BJ (cell line): Measurements from ENCODE around the gene CUL5. TPM values are rescaled to one million over a fixed set of nuclear protein-coding genes. Genes with fewer than 3 reads are reported as not detected.

ENCODE experiments used
- CTCF ChIA-PET: fragments of 350-600 bp; formaldehyde crosslinking; extraction: SDS; loops from one replicate; lab custom pipeline; 2021; ENCODE audit warnings: antibody characterized with exemption, inconsistent platforms; lab: Yijun Ruan, JAX
- POLR2A ChIA-PET: fragments of 300-600 bp; sonication (Branson Sonifier 250); formaldehyde crosslinking; extraction: SDS; loops from one replicate; lab custom pipeline; 2021; ENCODE audit warnings: antibody characterized with exemption; lab: Charles Lee
- DNase-seq: peaks from one replicate; pipeline ENCODE4 v3.0.0-alpha.2; 2011; ENCODE audit warnings: low read depth
- H3K27me3 ChIP-seq: 2 replicates; pipeline ENCODE4 v1.6.0; 2011; ENCODE audit warnings: low read length; ENCODE audit not compliant: control insufficient read depth, insufficient read depth
- H3K36me3 ChIP-seq: 2 replicates; pipeline ENCODE4 v1.5.1; 2011; ENCODE audit warnings: low read length; ENCODE audit not compliant: control insufficient read depth, insufficient read depth
- H3K4me3 ChIP-seq: 2 replicates; pipeline ENCODE4 v1.5.1; 2011; ENCODE audit warnings: low read depth, mild to moderate bottlenecking, control low read depth, low read length
- polyA plus RNA-seq: library from polyadenylated mRNA; depleted of rRNA; stranded (reverse); fragments of >200 nt; gene quantifications from 2 replicates; pipeline ENCODE4 v1.2.3, GENCODE V29; 2011
- TF ChIP-seq, protein P1 (sequence below): IDR thresholded peaks from 2 replicates; pipeline ENCODE4 v1.5.1; 2011; ENCODE audit warnings: low read depth, mild to moderate bottlenecking, control low read depth, inconsistent platforms, low read length, moderate library complexity; ENCODE audit not compliant: insufficient read depth

The CUL5 gene
- polyA plus RNA-seq, 1 experiment = 16.8 TPM

DNA sequence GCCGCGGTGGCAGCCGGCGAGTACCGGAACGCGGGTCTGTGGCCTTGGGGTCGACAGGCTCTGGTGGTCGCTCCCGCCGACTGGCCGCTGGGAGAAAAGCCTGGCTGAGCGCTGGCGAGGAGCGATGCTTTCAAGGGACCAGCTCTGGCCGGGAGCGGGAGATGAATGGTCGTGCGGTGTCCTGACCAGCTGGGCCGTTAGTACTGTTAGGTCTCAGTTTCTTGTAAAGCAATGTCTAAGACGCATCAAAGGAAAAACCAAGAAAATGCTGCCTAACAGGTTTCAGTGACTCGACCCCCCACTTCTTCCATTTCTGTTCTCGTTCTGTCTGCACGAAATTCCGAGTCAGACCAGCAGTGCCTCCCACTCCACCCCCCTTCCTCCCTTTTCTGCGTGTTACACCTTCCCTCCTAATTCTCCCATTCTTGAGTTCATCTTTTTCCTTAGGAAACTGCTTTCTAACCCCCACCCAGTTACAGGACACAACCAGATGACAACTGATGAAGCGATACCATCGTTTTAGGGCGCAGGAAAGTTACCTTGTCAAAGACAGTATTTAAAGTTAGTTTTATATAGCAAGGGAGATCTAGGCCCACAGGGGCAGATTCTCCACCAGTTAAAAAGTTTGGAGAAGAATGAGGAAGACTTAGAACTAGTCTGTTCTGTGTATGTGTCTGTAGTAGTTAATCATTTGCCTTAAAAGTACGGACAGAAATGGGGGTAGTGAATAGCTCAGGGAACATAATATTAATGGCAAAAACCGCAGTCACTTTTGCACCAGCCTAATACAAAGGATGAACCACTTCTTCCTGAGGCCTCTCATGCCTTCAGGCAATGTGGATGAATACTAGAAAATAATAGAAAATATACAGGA, 1.0 kb downstream of the CUL5 start:
- POLR2A ChIA-PET = interaction anchor here (0.7 kb wide), 1 partner anchor 60 kb away, joined by 6 read pairs; no protein-coding TSS in a partner anchor
- TF ChIP-seq, protein P1, sequence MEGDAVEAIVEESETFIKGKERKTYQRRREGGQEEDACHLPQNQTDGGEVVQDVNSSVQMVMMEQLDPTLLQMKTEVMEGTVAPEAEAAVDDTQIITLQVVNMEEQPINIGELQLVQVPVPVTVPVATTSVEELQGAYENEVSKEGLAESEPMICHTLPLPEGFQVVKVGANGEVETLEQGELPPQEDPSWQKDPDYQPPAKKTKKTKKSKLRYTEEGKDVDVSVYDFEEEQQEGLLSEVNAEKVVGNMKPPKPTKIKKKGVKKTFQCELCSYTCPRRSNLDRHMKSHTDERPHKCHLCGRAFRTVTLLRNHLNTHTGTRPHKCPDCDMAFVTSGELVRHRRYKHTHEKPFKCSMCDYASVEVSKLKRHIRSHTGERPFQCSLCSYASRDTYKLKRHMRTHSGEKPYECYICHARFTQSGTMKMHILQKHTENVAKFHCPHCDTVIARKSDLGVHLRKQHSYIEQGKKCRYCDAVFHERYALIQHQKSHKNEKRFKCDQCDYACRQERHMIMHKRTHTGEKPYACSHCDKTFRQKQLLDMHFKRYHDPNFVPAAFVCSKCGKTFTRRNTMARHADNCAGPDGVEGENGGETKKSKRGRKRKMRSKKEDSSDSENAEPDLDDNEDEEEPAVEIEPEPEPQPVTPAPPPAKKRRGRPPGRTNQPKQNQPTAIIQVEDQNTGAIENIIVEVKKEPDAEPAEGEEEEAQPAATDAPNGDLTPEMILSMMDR = no peak
- peak overlapping the region; percentile 88 for H3K4me3 ChIP-seq
- CTCF ChIA-PET = interaction anchor here (0.7 to 2.3 kb wide), 19 partner anchors 8 to 646 kb away, joined by 3 to 8 read pairs (median 4); no protein-coding TSS in a partner anchor
- no peaks in the 10 kb centered on the region for H3K27me3 ChIP-seq
- no peaks in the 10 kb centered on the region for H3K36me3 ChIP-seq
- DNase-seq = no peak

DNA sequence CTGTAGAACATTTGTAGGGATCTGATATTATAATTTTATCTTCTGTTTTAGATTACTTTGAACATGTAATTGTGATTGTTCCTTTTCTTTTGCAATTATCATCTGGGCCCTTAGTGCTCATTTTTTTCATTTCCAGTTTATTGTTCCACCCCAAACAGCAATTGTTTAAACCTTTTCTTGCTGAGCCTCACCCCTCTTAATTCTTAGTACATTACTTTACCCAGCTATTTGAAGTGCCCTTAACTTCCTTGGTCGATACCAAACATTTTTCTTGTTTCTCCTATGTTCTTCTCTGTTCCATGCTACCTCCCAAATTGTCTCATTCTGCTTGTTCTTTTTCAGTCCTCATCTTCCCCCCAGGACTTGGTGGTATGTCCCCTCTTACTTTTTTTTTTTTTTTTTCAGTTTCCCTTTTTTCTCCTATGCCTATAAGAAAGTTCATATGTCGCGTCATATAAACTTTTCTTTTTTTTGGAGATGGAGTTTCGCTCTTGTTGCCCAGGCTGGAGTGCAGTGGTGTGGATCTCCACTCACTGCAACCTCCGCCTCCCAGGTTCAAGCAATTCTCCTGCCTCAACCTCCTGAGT, 3.5 kb downstream of the CUL5 start:
- ChIA-PET POLR2A (no interaction called here), CTCF (no interaction called here)
- TF ChIP-seq, protein P1 = no peak
- no peak for DNase-seq
- Histone ChIP-seq H3K4me3 (no peak overlapping the region), H3K27me3 (no peaks in the 10 kb centered on the region), H3K36me3 (no peaks in the 10 kb centered on the region)

DNA sequence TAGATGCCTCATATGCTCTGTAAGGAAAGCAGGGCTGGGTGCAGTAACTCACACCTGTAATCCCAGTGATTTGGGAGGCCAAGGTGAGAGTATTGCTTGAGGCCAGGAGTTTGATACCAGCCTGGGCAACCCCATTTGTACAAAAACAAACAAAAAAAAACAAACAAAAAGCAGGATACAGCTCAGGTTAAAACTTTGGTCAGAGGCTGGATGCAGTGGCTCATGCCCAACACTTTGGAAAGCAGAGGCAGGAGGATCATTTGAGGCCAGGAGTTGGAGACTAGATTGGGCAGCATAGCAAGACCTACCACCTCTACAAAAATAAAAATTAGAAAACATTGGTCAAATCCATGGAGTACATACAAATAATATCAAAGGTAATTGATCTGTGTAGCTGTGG, 7.9 kb downstream of the CUL5 start:
- Histone ChIP-seq H3K27me3 (no peaks in the 10 kb centered on the region), H3K4me3 (no peak overlapping the region), H3K36me3 (no peaks in the 10 kb centered on the region)
- POLR2A ChIA-PET = no interaction called here
- DNase-seq = no peak
- TF ChIP-seq, protein P1 = no peak
- CTCF ChIA-PET = no interaction called here

DNA sequence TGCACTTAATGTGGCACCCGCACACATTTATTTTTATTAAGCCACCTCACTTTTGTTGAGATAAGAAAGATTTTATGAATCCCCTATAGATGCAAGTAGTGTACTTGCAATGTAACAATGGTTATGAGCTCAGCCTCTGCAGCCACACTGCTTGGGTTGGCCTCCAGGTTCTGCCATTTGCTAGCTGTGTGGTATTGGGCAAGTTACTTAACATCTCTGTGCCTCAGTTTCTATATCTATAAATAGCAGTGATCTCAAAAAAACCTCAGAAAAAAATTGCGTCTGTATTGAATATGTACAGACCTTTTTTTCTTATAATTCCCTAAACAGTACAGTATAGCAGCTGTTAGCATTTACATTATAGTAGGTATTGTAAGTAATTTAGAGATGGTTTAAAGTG, 10.0 kb downstream of the CUL5 start:
- H3K4me3 ChIP-seq = no peak overlapping the region
- TF ChIP-seq, protein P1 = no peak
- POLR2A ChIA-PET = no interaction called here
- CTCF ChIA-PET = interaction anchor here (1.7 kb wide), 1 partner anchor 10 kb away, joined by 3 read pairs; no protein-coding TSS in a partner anchor
- H3K27me3 ChIP-seq = no peaks in the 10 kb centered on the region
- no peaks in the 10 kb centered on the region for H3K36me3 ChIP-seq
- DNase-seq = no peak

DNA sequence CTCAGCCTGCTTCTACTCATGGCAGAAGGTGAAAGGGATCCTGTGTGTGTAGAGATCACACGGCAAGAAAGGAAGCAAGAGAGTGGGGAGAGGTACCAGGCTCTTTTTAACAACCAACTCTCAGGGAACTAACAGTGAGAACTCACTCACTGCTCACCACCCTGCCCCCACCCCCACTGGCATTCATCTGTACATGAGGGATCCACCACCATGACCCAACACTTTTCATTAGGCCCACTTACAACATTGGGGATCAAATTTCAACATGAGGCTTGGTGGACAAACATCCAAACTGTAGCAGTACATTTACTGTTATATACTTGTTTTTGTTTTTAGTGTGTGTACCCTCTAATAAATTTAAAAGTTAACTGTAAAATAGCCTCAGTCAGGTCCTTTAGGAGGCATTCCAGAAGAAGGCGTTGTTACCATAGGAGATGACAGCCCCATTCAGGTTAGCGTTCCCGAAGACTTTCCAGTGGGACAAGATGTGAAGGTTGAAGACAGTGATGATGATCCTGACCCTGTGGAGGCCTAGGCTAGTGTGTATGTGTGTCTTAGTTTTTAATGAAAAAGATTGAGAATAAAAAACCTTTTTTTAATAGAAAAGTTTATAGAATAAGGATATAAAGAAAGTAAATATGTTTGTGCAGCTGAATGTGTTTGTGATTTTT, 11.3 kb downstream of the CUL5 start:
- POLR2A ChIA-PET = no interaction called here
- no peaks in the 10 kb centered on the region for H3K36me3 ChIP-seq
- CTCF ChIA-PET = no interaction called here
- no peak overlapping the region for H3K4me3 ChIP-seq
- no peak for DNase-seq
- TF ChIP-seq, protein P1 = no peak
- no peaks in the 10 kb centered on the region for H3K27me3 ChIP-seq
